Coronary artery (tissue), 2 donors: Measurements from ENCODE around the gene ZNF710.

Source experiments
- DNase-seq: peaks from one replicate; pipeline ENCODE4 v3.0.0-alpha.2; 2017; ENCODE audit warnings: low spot score
- H3K27ac ChIP-seq, 2 donors: fragments of 200-600 bp; sonication (generic); one replicate each; pipeline ENCODE4 v1.5.1; 2016 to 2019
- H3K4me3 ChIP-seq: fragments of 200-600 bp; sonication (generic); 2 replicates; pipeline ENCODE4 v1.5.1; 2016; ENCODE audit warnings: mild to moderate bottlenecking, moderate library complexity
- CTCF ChIP-seq: fragments of 200-600 bp; sonication (generic); IDR thresholded peaks from one replicate; pipeline ENCODE4 v1.5.1; 2019; ENCODE audit warnings: antibody characterized with exemption

The ZNF710 gene

GRCh38 chr15:90074023-90074422 lies 72.9 kb downstream of the ZNF710 start:
- Histone ChIP-seq H3K4me3 (no peak overlapping the region), H3K27ac (no peak overlapping the region)
- no peak for DNase-seq
- TF ChIP-seq CTCF: no peak

- DNase-seq: no peak
- no peak overlapping the region for H3K27ac ChIP-seq
- TF ChIP-seq CTCF: no peak
- H3K4me3 ChIP-seq: no peak overlapping the region
Measured at GRCh38 chr15:90074916-90075315, 73.8 kb downstream of the ZNF710 start.

GRCh38 chr15:90075420-90076289 lies 74.5 kb downstream of the ZNF710 start:
- TF ChIP-seq CTCF: no peak
- DNase-seq: no peak
- Histone ChIP-seq H3K27ac (no peak overlapping the region), H3K4me3 (no peak overlapping the region)

GRCh38 chr15:90076716-90077115 lies 75.6 kb downstream of the ZNF710 start:
- no peak for DNase-seq
- Histone ChIP-seq H3K4me3 (no peak overlapping the region), H3K27ac (no peak overlapping the region)
- TF ChIP-seq CTCF: no peak

- TF ChIP-seq CTCF: no peak
- no peak overlapping the region for H3K27ac ChIP-seq
- DNase-seq: no peak
- H3K4me3 ChIP-seq: no peak overlapping the region
Measured at GRCh38 chr15:90078965-90079364, 77.8 kb downstream of the ZNF710 start.

- no peak overlapping the region for H3K27ac ChIP-seq
- no peak for TF ChIP-seq CTCF
- no peak for DNase-seq
- no peak overlapping the region for H3K4me3 ChIP-seq
Measured at GRCh38 chr15:90079619-90080457, 78.7 kb downstream of the ZNF710 start.
